ENCODE results near the gene ABCA1. TPM values are rescaled to one million over a fixed set of nuclear protein-coding genes. Genes with fewer than 3 reads are reported as not detected.

The ABCA1 gene
- total RNA-seq, 1 experiment from 2014 or later: 2.3 TPM

DNA sequence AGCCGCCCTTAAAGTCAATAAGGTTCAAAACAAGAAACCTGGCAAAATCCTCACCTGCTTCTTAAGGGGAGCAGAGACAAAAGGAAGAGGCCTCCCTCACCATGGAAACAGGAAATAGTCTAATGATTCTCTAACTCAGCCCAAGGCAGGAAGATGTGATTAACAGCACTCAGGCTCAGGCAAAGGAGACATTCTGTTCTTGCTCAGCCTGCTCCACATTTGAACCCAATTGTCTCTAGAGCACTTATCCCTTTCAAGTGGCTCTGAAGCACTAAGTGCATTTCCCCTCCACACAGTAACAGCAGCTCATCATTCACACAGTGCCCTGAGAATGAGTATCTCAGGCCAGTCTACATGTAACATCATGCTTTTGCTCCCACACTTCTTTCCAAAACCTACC lies 91.7 kb downstream of the ABCA1 start:
- no peaks in the 10 kb centered on the region for H3K9me3 ChIP-seq (ENCODE audit: low read length)
- no peaks in the 10 kb centered on the region for H4K20me1 ChIP-seq (ENCODE audit: low read length)
- H3K27ac ChIP-seq (ENCODE audit: low read length): no peak overlapping the region
- CTCF ChIA-PET: no interaction called here
- no peak for TF ChIP-seq EZH2phosphoT487 (IDR thresholded peaks at IDR 0.05; ENCODE audit: borderline replicate concordance, low read length)
- no peak for TF ChIP-seq EZH2 (IDR thresholded peaks at IDR 0.05; ENCODE audit: low read length, unreplicated experiment)
- TF ChIP-seq, protein P1, sequence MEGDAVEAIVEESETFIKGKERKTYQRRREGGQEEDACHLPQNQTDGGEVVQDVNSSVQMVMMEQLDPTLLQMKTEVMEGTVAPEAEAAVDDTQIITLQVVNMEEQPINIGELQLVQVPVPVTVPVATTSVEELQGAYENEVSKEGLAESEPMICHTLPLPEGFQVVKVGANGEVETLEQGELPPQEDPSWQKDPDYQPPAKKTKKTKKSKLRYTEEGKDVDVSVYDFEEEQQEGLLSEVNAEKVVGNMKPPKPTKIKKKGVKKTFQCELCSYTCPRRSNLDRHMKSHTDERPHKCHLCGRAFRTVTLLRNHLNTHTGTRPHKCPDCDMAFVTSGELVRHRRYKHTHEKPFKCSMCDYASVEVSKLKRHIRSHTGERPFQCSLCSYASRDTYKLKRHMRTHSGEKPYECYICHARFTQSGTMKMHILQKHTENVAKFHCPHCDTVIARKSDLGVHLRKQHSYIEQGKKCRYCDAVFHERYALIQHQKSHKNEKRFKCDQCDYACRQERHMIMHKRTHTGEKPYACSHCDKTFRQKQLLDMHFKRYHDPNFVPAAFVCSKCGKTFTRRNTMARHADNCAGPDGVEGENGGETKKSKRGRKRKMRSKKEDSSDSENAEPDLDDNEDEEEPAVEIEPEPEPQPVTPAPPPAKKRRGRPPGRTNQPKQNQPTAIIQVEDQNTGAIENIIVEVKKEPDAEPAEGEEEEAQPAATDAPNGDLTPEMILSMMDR (conservative IDR thresholded peaks at IDR 0.05; ENCODE audit: low read depth, low read length): no peak
- intact Hi-C loops (cut with micrococcal nuclease): no loop called here
- no peaks in the 10 kb centered on the region for H3K79me2 ChIP-seq (ENCODE audit: low read length)
- H3F3A ChIP-seq (ENCODE audit: low read length, unreplicated experiment): no peaks in the 10 kb centered on the region
- DNase-seq: no peak
- H3K36me3 ChIP-seq (ENCODE audit: low read depth, low read length): no peaks in the 10 kb centered on the region
- no TSS peak for BruUV-seq (replicated peaks)
- H3K4me3 ChIP-seq (ENCODE audit: low read length): no peak overlapping the region
- H3K4me1 ChIP-seq (ENCODE audit: insufficient read depth, low read length): no peaks in the 10 kb centered on the region
- H3K9me2 ChIP-seq (replicated peaks; ENCODE audit: low read length): no peaks in the 10 kb centered on the region
- no peak overlapping the region for H2AFZ ChIP-seq (ENCODE audit: low read length)
- POLR2A ChIA-PET (ENCODE audit: unreplicated experiment): no interaction called here
- no peak overlapping the region for H3K9ac ChIP-seq (ENCODE audit: low read length)
- ATAC-seq: no peak
- no peak overlapping the region for H3K4me2 ChIP-seq (ENCODE audit: low read length)
- H3K27me3 ChIP-seq (ENCODE audit: low read length): no peaks in the 10 kb centered on the region

DNA sequence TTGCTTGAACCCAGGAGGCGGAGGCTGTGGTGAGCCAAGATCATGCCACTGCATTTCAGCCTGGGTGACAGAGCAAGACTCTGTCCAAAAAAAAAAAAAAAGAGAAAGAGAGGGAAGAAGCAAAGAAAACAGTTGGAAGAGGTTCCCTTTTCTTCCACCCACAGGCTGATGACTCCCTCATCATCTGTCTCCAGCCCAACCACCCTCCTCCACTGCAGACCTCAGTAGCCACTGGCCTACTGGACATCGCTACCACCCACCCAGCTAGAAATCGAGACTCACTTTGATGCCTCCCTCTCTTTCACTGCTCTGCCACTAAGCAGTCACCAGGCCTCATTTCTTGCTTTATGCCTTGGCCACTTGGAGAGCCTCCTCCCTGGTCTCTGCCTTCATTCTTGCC lies 92.8 kb downstream of the ABCA1 start:
- Histone ChIP-seq H3K27ac (ENCODE audit: low read length) (no peak overlapping the region), H3K4me2 (ENCODE audit: low read length) (no peak overlapping the region), H3K4me1 (ENCODE audit: insufficient read depth, low read length) (peaks cover 2% of the 10 kb centered on the region; the same call in 1 of the 2 replicates), H3K9ac (ENCODE audit: low read length) (no peak overlapping the region), H3K36me3 (ENCODE audit: low read depth, low read length) (no peaks in the 10 kb centered on the region), H3K9me3 (ENCODE audit: low read length) (no peaks in the 10 kb centered on the region), H3K79me2 (ENCODE audit: low read length) (no peaks in the 10 kb centered on the region), H3K27me3 (ENCODE audit: low read length) (no peaks in the 10 kb centered on the region), H3F3A (ENCODE audit: low read length, unreplicated experiment) (no peaks in the 10 kb centered on the region), H4K20me1 (ENCODE audit: low read length) (no peaks in the 10 kb centered on the region), H2AFZ (ENCODE audit: low read length) (no peak overlapping the region), H3K4me3 (ENCODE audit: low read length) (no peak overlapping the region), H3K9me2 (replicated peaks; ENCODE audit: low read length) (no peaks in the 10 kb centered on the region)
- ATAC-seq: no peak
- intact Hi-C loops (cut with micrococcal nuclease): no loop called here
- no TSS peak for BruUV-seq (replicated peaks)
- DNase-seq: no peak
- POLR2A ChIA-PET (ENCODE audit: unreplicated experiment): no interaction called here
- TF ChIP-seq, protein P1 (conservative IDR thresholded peaks at IDR 0.05; ENCODE audit: low read depth, low read length): no peak
- no peak for TF ChIP-seq EZH2 (IDR thresholded peaks at IDR 0.05; ENCODE audit: low read length, unreplicated experiment)
- no peak for TF ChIP-seq EZH2phosphoT487 (IDR thresholded peaks at IDR 0.05; ENCODE audit: borderline replicate concordance, low read length)
- CTCF ChIA-PET: no interaction called here

- BruUV-seq (replicated peaks): no TSS peak
- TF ChIP-seq EZH2phosphoT487 (IDR thresholded peaks at IDR 0.05; ENCODE audit: borderline replicate concordance, low read length) (no peak), EZH2 (IDR thresholded peaks at IDR 0.05; ENCODE audit: low read length, unreplicated experiment) (no peak)
- TF ChIP-seq, protein P1 (conservative IDR thresholded peaks at IDR 0.05; ENCODE audit: low read depth, low read length): no peak
- H3K27me3 ChIP-seq (ENCODE audit: low read length): no peaks in the 10 kb centered on the region
- H3K79me2 ChIP-seq (ENCODE audit: low read length): no peaks in the 10 kb centered on the region
- H3K36me3 ChIP-seq (ENCODE audit: low read depth, low read length): no peaks in the 10 kb centered on the region
- no peak overlapping the region for H3K4me2 ChIP-seq (ENCODE audit: low read length)
- H3K9me3 ChIP-seq (ENCODE audit: low read length): no peaks in the 10 kb centered on the region
- no peaks in the 10 kb centered on the region for H3F3A ChIP-seq (ENCODE audit: low read length, unreplicated experiment)
- intact Hi-C loops (cut with micrococcal nuclease): no loop called here
- H4K20me1 ChIP-seq (ENCODE audit: low read length): no peaks in the 10 kb centered on the region
- CTCF ChIA-PET: no interaction called here
- H3K27ac ChIP-seq (ENCODE audit: low read length): no peak overlapping the region
- peaks cover 2% of the 10 kb centered on the region; the same call in 1 of the 2 replicates for H3K4me1 ChIP-seq (ENCODE audit: insufficient read depth, low read length)
- ATAC-seq: no peak
- POLR2A ChIA-PET (ENCODE audit: unreplicated experiment): no interaction called here
- no peaks in the 10 kb centered on the region for H3K9me2 ChIP-seq (replicated peaks; ENCODE audit: low read length)
- no peak for DNase-seq
- no peak overlapping the region for H3K9ac ChIP-seq (ENCODE audit: low read length)
- H3K4me3 ChIP-seq (ENCODE audit: low read length): no peak overlapping the region
- no peak overlapping the region for H2AFZ ChIP-seq (ENCODE audit: low read length)
Observed at GRCh38 chr9:104833696-104834095, 94.3 kb downstream of the ABCA1 start.

All from PC-3 (cell line).